HL-60 (cell line): ENCODE data around the gene SASH1.

Source experiments
- DNase-seq, 2 experiments: peaks; one replicate each; pipeline ENCODE4 v3.0.0-alpha.2; 2010 to 2020; ENCODE audit warnings: low read depth in 1 of 2, low spot score in 1 of 2
- H3K27ac ChIP-seq: fragments of 250-450 bp; sonication (Bioruptor Pico); replicated peaks from 2 replicates; pipeline ENCODE4 v1.5.1; 2020; ENCODE audit warnings: mild to moderate bottlenecking, moderate library complexity
- H3K27me3 ChIP-seq: fragments of 250-450 bp; sonication (Bioruptor Pico); 2 replicates; pipeline ENCODE4 v1.5.1; 2021; ENCODE audit warnings: mild to moderate bottlenecking, moderate library complexity; ENCODE audit not compliant: insufficient read depth, poor library complexity, severe bottlenecking
- H3K4me3 ChIP-seq: replicated peaks from 2 replicates; pipeline ENCODE4 v1.5.1; 2011; ENCODE audit warnings: mild to moderate bottlenecking, control low read depth, low read length; ENCODE audit not compliant: insufficient read depth
- CTCF ChIP-seq: IDR thresholded peaks from one replicate; pipeline ENCODE4 v1.5.1; 2011; ENCODE audit warnings: low read length, control low read depth, inconsistent platforms; ENCODE audit not compliant: insufficient read depth
- GABPA ChIP-seq: IDR thresholded peaks from 2 replicates; pipeline ENCODE4 v1.6.1; 2012; ENCODE audit warnings: low read depth
- POLR2AphosphoS5 ChIP-seq: IDR thresholded peaks from 2 replicates; pipeline ENCODE4 v1.6.1; 2012; ENCODE audit warnings: low read depth
- REST ChIP-seq: IDR thresholded peaks from 2 replicates; pipeline ENCODE4 v1.6.1; 2012; ENCODE audit warnings: low read depth; ENCODE audit not compliant: insufficient replicate concordance
- SPI1 ChIP-seq: IDR thresholded peaks from 2 replicates; pipeline ENCODE4 v1.6.1; 2012; ENCODE audit warnings: low read depth, mild to moderate bottlenecking, borderline replicate concordance

Gene SASH1

GRCh38 chr6:148395583-148396101 lies 53.0 kb downstream of the SASH1 start:
- no peak for TF ChIP-seq SPI1
- TF ChIP-seq REST: no peak
- no peak for TF ChIP-seq POLR2AphosphoS5
- no peak for TF ChIP-seq GABPA
- no peak for TF ChIP-seq CTCF
- H3K4me3 ChIP-seq: no peak overlapping the region

GRCh38 chr6:148396411-148396810 lies 53.8 kb downstream of the SASH1 start:
- Histone ChIP-seq H3K27ac (no peak overlapping the region), H3K4me3 (no peak overlapping the region)
- TF ChIP-seq POLR2AphosphoS5 (no peak), REST (no peak), CTCF (no peak), GABPA (no peak), SPI1 (no peak)

More at GRCh38 chr6:148395583-148396101, 53.0 kb downstream of the SASH1 start:
- H3K27me3 ChIP-seq: no peaks in the 10 kb centered on the region
- H3K27ac ChIP-seq: no peak overlapping the region
- DNase-seq: no peak

GRCh38 chr6:148396926-148397325 lies 54.3 kb downstream of the SASH1 start:
- no peak overlapping the region for H3K27ac ChIP-seq
- H3K27me3 ChIP-seq: no peaks in the 10 kb centered on the region
- H3K4me3 ChIP-seq: no peak overlapping the region
- no peak for TF ChIP-seq GABPA
- no peak for TF ChIP-seq CTCF
- no peak for TF ChIP-seq REST
- TF ChIP-seq POLR2AphosphoS5: no peak
- no peak for TF ChIP-seq SPI1
- no peak for DNase-seq

More at GRCh38 chr6:148396411-148396810, 53.8 kb downstream of the SASH1 start:
- H3K27me3 ChIP-seq: no peaks in the 10 kb centered on the region
- DNase-seq: no peak
